ENCODE data around the gene CD6.

CD6 gene

GRCh38 chr11:60984149-60984548 is 12.7 kb downstream of the CD6 start:
- no peak for DNase-seq (ENCODE audit: low spot score)

- no peak for DNase-seq (ENCODE audit: low spot score)
These were observed 13.2 kb downstream of the CD6 start for GRCh38 chr11:60984636-60985035.

DNA sequence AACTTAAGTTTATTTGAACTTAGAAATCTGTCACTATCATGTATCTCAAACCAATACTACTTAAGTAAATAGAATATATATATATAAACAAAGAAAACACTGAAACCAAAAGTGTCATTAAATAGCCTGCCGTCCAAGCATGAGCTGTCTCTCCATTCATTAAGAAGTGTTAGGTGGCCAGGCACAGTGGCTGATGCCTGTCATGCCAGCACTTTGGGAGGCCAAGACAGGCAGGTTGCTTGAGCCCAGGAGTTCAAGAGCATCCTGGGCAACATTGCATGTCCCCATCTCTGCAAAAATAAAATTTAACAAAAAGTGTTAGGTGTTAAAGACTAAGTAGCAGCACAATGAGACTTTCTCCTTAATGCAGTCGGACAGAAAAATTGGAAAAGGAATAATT is 14.0 kb downstream of the CD6 start:
- no peak for DNase-seq (ENCODE audit: low spot score)

DNA sequence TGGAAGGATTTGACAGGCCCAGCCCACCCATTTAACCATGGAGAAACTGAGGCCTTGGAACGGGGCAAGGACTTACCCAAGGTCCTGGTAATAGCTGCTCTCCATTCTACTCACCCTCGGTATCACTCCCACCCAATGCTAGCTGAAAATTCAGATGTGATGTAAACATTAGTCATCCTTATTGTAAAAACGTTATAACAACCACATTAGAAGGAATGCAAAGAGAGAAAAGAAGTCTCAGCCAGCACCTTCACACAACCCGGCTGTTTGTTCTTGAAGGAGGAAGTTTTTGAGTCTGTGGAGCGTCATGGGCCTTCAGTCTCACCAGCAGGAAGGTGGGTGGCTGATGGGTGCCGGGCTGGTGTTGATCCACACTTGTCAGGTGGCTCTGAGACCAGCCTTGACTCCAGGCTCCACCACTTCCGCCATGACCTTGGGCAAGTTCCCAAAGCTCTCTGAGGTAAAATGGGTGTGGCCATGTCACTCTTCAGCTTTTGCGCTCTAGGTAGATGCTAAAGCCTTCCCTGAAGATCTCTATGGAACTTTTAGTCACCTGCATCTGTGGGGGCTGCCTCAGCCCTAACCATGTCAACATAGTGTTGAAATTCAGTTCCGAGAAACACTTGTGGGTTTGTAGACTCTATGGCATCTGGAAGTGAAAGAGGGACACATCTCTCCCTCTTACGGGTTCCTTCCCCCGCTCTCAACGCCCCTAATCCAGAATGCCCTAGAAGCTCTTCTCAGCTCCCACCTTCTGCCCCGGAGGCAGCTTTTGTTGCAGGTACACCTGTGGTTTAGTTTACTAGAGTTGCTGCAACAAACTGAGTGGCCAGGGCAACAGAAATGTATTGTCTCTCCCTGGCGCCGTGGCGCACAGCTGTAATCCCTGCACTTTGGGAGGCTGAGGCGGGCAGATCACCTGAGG is 14.8 kb downstream of the CD6 start:
- DNase-seq (ENCODE audit: low spot score): no peak

DNA sequence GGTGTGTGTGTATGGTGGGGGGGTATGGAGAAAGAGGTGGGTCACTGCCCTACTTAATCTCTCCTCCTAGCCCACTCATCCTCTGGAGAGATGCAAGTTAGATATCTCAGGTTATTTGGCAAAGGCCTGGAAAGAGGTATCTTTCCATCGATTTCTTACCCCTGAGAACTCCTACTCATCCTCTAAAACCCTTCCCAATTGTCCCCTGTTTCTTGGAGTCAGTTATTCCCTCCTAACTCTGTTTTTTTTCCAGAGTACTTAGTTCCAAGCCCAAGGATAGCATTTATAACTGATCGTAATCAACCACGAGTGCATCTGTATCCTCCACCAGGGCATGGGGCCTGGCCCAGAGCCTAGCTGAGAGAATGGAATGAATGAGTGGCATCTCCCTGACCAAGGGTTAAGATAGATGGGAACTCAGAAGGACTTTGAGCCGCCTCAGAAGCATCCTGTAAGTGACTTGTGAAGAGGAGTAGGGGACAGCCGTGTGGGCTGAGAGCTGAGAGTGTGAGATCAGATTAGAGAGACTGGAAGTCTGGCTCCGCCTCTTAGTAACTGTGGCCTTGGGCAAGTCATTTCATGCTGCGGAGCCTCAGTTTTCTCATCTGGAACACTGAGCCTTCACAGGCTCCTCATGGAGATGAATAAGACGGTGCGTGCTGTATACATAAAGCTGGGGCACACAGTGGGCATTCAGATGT is 16.2 kb downstream of the CD6 start:
- no peak for DNase-seq (ENCODE audit: low spot score)

DNA sequence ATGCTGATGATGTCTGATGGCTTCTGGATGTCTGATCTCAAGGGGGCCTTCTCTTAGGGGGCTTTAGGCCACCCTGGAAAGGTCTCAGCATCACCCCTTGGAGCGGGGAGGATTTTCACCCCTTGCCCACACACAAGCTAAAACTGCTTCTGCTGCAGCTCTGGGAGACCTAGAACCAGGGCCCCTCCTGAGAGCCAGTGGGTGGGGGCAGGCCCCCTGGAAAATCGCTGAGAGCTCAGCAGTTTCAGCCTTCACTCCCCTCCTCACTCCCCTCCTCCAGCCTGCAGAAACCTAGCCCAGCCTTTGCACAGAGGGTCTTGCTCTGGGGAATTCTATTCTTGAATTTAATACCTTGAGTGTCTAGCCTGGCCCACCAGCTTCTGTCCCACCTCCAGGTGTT is 17.2 kb downstream of the CD6 start:
- DNase-seq (ENCODE audit: low spot score): no peak

GRCh38 chr11:60989093-60989650 is 17.7 kb downstream of the CD6 start:
- DNase-seq (ENCODE audit: low spot score): no peak

- no peak for DNase-seq (ENCODE audit: low spot score)
These were observed 20.0 kb downstream of the CD6 start for GRCh38 chr11:60991457-60991856.

DNA sequence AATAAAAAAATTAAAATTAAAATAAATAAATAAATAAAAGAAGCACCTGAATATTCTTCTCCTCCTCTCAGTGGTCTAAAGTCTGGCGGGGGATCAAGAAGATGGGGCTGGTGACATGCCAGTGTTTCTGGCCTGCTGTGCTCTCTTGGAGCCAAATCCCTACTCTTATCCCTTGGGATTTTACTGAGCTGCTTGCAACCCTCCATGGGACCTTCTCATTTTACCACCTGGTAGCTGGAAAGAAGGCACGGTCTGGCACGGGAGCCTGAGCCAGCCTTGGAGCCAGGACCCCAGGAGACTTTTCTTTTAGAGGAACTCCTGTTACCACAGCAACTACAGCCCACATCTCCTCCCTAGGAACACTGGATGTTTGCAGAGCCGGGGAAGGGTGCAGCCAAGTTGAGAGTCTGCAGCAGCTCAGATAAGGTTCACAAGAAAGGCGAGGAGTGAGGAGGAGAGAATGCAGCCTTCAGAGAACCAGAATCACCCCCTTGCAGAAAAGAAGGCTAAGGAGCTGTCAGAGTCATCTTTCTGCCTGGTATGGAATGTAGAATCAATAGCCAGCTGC is 21.4 kb downstream of the CD6 start:
- no peak for DNase-seq (ENCODE audit: low spot score)

DNA sequence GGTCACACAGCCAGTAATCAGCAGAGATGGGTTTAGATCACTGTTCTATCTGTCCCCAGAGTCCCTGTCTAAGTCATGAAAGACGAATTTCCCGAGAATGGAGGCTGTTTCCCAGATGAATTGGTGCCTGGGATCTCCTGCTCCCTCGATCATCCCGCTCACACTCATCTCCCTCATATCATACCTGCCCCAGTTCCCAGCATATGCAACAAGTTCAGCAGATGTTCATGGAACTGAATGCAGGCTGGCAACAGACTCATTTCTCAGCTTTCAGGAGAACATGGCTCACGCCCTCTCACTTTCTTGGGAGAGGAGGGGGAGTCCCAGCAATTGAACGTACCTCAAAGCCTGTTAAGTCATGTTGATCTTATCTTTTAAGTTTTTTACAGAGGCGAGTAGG is 22.1 kb downstream of the CD6 start:
- no peak for DNase-seq (ENCODE audit: low spot score)

GRCh38 chr11:60994541-60995080 is 23.1 kb downstream of the CD6 start:
- no peak for DNase-seq (ENCODE audit: low spot score)

DNA sequence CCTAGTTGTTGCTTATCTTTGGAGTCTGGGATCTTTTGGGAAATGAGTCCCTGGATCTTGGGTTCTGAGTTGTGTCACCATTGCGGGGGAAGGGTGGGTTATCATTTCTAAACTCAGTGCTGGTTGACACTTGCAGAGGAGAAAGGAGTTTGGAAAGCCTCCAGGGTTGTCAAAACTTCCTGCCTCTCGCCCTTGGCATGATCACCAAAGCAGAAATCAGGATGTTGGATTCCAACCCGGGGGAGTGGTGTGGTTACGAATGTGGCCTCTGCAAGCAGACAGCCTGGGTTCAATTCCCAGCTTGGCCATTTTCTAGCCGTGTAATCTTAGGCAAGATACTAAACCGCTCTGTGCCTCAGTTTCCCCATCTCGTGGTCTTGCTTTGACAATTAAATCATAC is 24.3 kb downstream of the CD6 start:
- no peak for DNase-seq (ENCODE audit: low spot score)

DNA sequence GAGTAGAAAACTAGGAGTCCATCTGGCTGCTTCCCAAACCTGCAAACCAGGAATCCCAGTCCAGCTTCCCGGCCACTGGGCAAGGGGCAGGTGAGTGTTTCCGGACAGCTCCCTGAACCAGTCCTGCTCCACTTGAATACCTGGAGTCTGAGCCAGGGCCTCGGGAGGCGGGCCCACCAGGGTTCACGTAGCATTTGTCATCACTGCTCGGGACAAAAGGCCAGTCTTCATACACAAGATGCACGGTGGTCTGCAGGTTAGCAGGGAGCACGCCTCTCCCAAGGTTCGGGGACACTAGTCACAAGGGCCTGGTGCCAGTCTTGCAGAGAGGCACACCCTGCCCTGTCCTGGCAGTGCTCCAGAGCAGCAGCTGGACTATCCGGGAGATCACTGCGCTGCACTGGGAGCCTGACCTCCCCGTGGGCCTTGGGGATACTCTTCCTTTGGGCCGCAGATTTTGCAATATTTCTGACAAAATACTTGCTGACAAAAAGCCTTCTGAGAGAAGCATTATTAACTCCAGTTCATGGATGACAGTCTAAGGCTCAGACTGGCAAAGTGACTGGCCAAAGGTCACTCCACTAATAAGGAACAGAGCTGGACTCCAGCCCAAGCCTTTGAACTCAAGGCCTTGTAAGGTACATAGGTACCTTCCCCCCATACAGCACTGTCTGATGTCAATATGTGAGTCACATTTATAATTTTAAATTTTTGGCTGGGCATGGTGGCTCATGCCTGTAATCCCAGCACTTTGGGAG is 25.1 kb downstream of the CD6 start:
- DNase-seq (ENCODE audit: low spot score): no peak

DNA sequence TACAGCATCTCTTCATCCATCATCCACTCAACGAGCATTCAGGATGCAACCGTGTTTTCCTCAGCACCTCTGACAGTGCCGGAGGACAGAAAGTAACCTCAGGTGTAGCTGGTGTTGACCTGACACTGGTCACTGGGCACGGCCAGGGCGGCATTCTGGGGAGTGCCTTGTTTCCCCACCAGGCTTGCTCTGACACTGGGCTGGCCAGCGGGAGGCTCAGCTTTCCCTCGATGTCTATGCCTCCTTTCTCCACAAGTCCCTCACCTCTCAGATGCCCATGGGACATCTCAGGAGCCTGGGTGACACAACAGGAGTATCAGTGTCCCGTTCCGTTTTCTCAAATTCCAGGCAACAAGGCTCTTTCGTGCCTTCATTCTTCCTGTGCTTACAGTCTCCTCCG is 28.9 kb downstream of the CD6 start:
- DNase-seq (ENCODE audit: low spot score): no peak

DNA sequence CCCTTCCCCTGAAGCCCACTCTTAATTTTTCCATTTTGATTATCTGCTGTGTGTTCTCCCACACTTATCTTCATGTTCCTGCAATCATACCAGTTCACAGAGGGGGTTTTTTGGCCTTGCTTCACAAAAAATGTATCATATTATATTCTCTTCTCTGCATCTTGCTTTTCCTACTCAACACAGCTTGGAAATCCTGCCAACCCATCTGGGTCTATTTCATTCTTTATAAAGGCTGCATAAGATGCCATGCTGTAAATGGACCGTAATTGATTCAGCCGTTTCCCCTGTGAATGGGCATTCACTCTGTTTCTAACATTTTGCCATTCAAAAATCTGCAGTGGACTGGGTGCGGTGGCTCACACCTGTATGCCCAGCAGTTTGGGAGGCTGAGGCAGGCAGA is 30.5 kb downstream of the CD6 start:
- no peak for DNase-seq (ENCODE audit: low spot score)

DNA sequence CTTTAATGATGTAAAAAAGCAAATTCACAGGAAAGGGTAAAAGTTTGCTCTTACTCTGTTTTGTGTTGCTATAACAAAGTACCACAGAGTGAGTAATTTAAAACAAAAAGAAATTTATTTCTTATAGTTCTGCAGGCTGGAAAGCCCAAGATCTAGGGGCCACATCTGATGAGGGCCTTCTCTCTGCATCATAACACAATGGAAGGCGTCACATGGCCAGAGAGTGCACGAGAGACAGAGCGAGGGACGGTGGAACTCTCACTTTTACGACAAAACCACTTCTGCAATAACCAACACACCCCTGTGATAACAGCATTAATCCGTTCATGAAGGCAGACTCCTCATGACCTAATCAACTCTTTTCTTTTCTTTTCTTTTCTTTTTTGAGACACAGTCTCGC is 31.1 kb downstream of the CD6 start:
- no peak for DNase-seq (ENCODE audit: low spot score)

DNA sequence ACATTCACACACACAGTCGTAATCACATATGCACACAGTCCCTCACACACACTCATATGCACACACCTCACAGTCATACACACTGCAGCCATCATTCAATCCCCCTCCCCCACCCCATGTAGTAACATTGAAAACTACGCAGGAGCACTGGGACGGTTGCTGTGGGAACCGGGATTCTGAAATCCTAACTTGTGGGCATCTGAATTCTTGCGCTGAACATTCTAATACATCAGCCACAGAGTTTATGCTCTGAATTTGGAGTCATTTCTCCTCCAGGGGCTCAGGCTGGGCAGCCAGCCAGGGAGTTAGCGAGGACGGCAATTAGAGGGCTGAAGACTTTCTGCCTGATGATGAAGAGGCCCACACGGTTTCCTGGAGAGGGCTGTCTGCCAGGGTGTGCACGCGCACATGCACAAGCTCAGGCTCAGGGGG is 32.7 kb downstream of the CD6 start:
- no peak for DNase-seq (ENCODE audit: low spot score)

GRCh38 chr11:61004761-61005181 is 33.3 kb downstream of the CD6 start:
- no peak for DNase-seq (ENCODE audit: low spot score)

DNA sequence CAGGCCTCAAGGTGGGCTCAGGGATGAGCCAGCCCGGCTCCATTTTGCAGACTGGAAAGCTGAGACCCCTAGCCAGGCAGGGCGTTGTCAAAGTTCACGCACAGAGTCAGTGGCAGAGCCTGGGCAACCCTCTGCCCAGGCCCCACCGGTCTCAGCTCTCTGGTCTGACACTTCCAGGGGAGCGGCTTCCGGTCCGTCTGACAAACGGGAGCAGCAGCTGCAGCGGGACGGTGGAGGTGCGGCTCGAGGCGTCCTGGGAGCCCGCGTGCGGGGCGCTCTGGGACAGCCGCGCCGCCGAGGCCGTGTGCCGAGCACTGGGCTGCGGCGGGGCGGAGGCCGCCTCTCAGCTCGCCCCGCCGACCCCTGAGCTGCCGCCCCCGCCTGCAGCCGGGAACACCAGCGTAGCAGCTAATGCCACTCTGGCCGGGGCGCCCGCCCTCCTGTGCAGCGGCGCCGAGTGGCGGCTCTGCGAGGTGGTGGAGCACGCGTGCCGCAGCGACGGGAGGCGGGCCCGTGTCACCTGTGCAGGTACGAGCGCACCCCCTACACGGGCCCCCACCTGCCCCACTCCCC is 36.0 kb downstream of the CD6 start:
- no peak for DNase-seq (ENCODE audit: low spot score)

- DNase-seq (ENCODE audit: low spot score): no peak
These were observed 36.7 kb downstream of the CD6 start for GRCh38 chr11:61007956-61008896.

Data from HuH-7 (cell line).